Measurements from ENCODE around the gene GAB1.

The GAB1 gene

GRCh38 chr4:143369552-143369951, 32.9 kb downstream of the GAB1 start:
- Histone ChIP-seq H2AK5ac (ENCODE audit: low read length) (no peak overlapping the region), H4K5ac (ENCODE audit: low read length) (no peak overlapping the region), H3K23ac (ENCODE audit: low read length) (no peak overlapping the region), H3K4me3 (ENCODE audit: low read length) (no peak overlapping the region), H3K79me1 (ENCODE audit: low read length) (peaks cover under 1% of the 10 kb centered on the region), H3K4ac (ENCODE audit: low read depth, low read length) (no peak overlapping the region), H2BK120ac (ENCODE audit: low read depth, low read length) (no peak overlapping the region), H2BK15ac (replicated peaks; ENCODE audit: low read depth) (no peak overlapping the region), H4K8ac (ENCODE audit: low read depth, low read length) (no peak overlapping the region), H3K9ac (ENCODE audit: low read length) (no peak overlapping the region), H3K56ac (ENCODE audit: low read length) (no peak overlapping the region), H3K4me2 (ENCODE audit: low read length) (no peak overlapping the region), H3K18ac (ENCODE audit: low read length) (no peak overlapping the region), H3K27ac (ENCODE audit: low read depth, low read length) (no peak overlapping the region), H2BK5ac (ENCODE audit: low read length) (no peak overlapping the region), H3K27me3 (ENCODE audit: insufficient read depth, low read length, poor library complexity) (no peaks in the 10 kb centered on the region), H3K79me2 (ENCODE audit: control insufficient read depth, insufficient read depth, low read length) (no peaks in the 10 kb centered on the region), H3K4me1 (ENCODE audit: control insufficient read depth, low read depth, low read length) (no peaks in the 10 kb centered on the region), H3K36me3 (ENCODE audit: control insufficient read depth, insufficient read depth, low read length) (no peaks in the 10 kb centered on the region)
- no peak for DNase-seq
- WGBS (ENCODE audit: extremely low coverage, insufficient coverage, low lambda C conversion rate), result no CpG with 5 or more reads among the region's 3 CpGs

GRCh38 chr4:143372093-143372915, 35.6 kb downstream of the GAB1 start:
- H3K27me3 ChIP-seq (ENCODE audit: insufficient read depth, low read length, poor library complexity), result no peaks in the 10 kb centered on the region
- H2BK120ac ChIP-seq (ENCODE audit: low read depth, low read length), result no peak overlapping the region
- H3K36me3 ChIP-seq (ENCODE audit: control insufficient read depth, insufficient read depth, low read length), result no peaks in the 10 kb centered on the region
- H3K18ac ChIP-seq (ENCODE audit: low read length), result no peak overlapping the region
- H3K4me2 ChIP-seq (ENCODE audit: low read length), result no peak overlapping the region
- H3K56ac ChIP-seq (ENCODE audit: low read length), result no peak overlapping the region
- no peak overlapping the region for H3K27ac ChIP-seq (ENCODE audit: low read depth, low read length)
- no CpG with 5 or more reads among the region's 1 CpG for WGBS (ENCODE audit: extremely low coverage, insufficient coverage, low lambda C conversion rate)
- H2BK15ac ChIP-seq (replicated peaks; ENCODE audit: low read depth), result no peak overlapping the region
- H3K79me2 ChIP-seq (ENCODE audit: control insufficient read depth, insufficient read depth, low read length), result no peaks in the 10 kb centered on the region
- no peak overlapping the region for H4K5ac ChIP-seq (ENCODE audit: low read length)
- H3K4me1 ChIP-seq (ENCODE audit: control insufficient read depth, low read depth, low read length), result peaks cover 6% of the 10 kb centered on the region
- H3K79me1 ChIP-seq (ENCODE audit: low read length), result peaks cover 1% of the 10 kb centered on the region
- DNase-seq, result no peak
- H3K4ac ChIP-seq (ENCODE audit: low read depth, low read length), result no peak overlapping the region
- H3K9ac ChIP-seq (ENCODE audit: low read length), result no peak overlapping the region
- no peak overlapping the region for H3K4me3 ChIP-seq (ENCODE audit: low read length)
- H4K8ac ChIP-seq (ENCODE audit: low read depth, low read length), result no peak overlapping the region
- no peak overlapping the region for H2BK5ac ChIP-seq (ENCODE audit: low read length)
- H3K23ac ChIP-seq (ENCODE audit: low read length), result no peak overlapping the region
- H2AK5ac ChIP-seq (ENCODE audit: low read length), result no peak overlapping the region

DNA sequence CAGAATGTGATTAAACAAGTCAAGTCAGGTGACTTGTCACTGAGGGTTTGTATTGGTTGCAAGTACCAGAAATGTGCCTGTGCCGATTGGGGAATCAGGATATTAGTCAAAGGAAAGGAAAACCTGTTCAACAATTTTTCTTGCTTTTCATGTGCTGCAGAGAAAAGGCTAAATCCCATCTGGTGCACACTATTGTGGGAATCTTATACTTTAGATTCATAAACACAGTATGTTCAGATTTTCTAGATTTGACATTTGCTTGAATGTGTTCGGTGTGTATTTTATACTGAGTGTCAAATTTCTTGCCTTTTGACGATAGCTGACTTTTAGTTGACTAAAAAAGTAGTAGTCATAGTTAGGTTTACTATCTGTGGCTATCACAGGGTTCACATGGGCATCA, 37.6 kb downstream of the GAB1 start:
- Histone ChIP-seq H3K56ac (ENCODE audit: low read length) (no peak overlapping the region), H2BK5ac (ENCODE audit: low read length) (no peak overlapping the region), H4K5ac (ENCODE audit: low read length) (no peak overlapping the region), H3K27ac (ENCODE audit: low read depth, low read length) (no peak overlapping the region), H3K23ac (ENCODE audit: low read length) (no peak overlapping the region), H2BK120ac (ENCODE audit: low read depth, low read length) (no peak overlapping the region), H3K9ac (ENCODE audit: low read length) (no peak overlapping the region), H4K8ac (ENCODE audit: low read depth, low read length) (no peak overlapping the region), H3K18ac (ENCODE audit: low read length) (no peak overlapping the region), H3K27me3 (ENCODE audit: insufficient read depth, low read length, poor library complexity) (no peaks in the 10 kb centered on the region), H3K4me2 (ENCODE audit: low read length) (no peak overlapping the region), H3K4me1 (ENCODE audit: control insufficient read depth, low read depth, low read length) (peaks cover 6% of the 10 kb centered on the region), H3K4ac (ENCODE audit: low read depth, low read length) (no peak overlapping the region), H3K36me3 (ENCODE audit: control insufficient read depth, insufficient read depth, low read length) (no peaks in the 10 kb centered on the region), H3K79me1 (ENCODE audit: low read length) (peaks cover 1% of the 10 kb centered on the region), H3K79me2 (ENCODE audit: control insufficient read depth, insufficient read depth, low read length) (no peaks in the 10 kb centered on the region), H3K4me3 (ENCODE audit: low read length) (no peak overlapping the region), H2BK15ac (replicated peaks; ENCODE audit: low read depth) (no peak overlapping the region), H2AK5ac (ENCODE audit: low read length) (no peak overlapping the region)
- no peak for DNase-seq
- no CpG with 5 or more reads among the region's 3 CpGs for WGBS (ENCODE audit: extremely low coverage, insufficient coverage, low lambda C conversion rate)

DNA sequence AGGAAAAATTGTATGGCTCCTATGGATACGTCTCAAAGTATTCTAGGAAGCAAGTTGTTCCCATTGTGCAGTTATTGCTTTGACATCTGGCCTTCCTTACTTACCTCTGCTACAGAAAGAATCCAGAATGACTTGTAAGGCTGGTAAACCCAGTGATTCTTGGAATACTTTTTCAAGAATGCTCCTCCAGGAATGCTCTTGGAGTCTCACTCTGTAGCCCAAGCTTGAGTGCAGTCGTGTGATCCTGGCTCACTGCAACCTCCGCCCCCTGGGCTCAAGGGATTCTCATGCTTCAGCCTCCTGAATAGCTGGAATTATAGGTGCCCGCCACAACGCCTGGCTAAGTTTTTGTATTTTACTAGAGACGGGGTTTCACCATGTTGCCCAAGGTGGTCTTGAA, 38.1 kb downstream of the GAB1 start:
- no peak overlapping the region for H2BK5ac ChIP-seq (ENCODE audit: low read length)
- no peak overlapping the region for H4K5ac ChIP-seq (ENCODE audit: low read length)
- H2BK15ac ChIP-seq (replicated peaks; ENCODE audit: low read depth), result no peak overlapping the region
- H3K79me1 ChIP-seq (ENCODE audit: low read length), result peaks cover 1% of the 10 kb centered on the region
- no peak overlapping the region for H3K4me3 ChIP-seq (ENCODE audit: low read length)
- no peak overlapping the region for H3K9ac ChIP-seq (ENCODE audit: low read length)
- peaks cover 6% of the 10 kb centered on the region for H3K4me1 ChIP-seq (ENCODE audit: control insufficient read depth, low read depth, low read length)
- no peak overlapping the region for H2AK5ac ChIP-seq (ENCODE audit: low read length)
- no peak overlapping the region for H2BK120ac ChIP-seq (ENCODE audit: low read depth, low read length)
- no peak overlapping the region for H3K56ac ChIP-seq (ENCODE audit: low read length)
- no peak overlapping the region for H3K4me2 ChIP-seq (ENCODE audit: low read length)
- H3K4ac ChIP-seq (ENCODE audit: low read depth, low read length), result no peak overlapping the region
- H3K27ac ChIP-seq (ENCODE audit: low read depth, low read length), result no peak overlapping the region
- H3K18ac ChIP-seq (ENCODE audit: low read length), result no peak overlapping the region
- no peaks in the 10 kb centered on the region for H3K36me3 ChIP-seq (ENCODE audit: control insufficient read depth, insufficient read depth, low read length)
- no peak overlapping the region for H3K23ac ChIP-seq (ENCODE audit: low read length)
- no peaks in the 10 kb centered on the region for H3K27me3 ChIP-seq (ENCODE audit: insufficient read depth, low read length, poor library complexity)
- H4K8ac ChIP-seq (ENCODE audit: low read depth, low read length), result no peak overlapping the region
- no peak for DNase-seq
- no peaks in the 10 kb centered on the region for H3K79me2 ChIP-seq (ENCODE audit: control insufficient read depth, insufficient read depth, low read length)
- no CpG with 5 or more reads among the region's 6 CpGs for WGBS (ENCODE audit: extremely low coverage, insufficient coverage, low lambda C conversion rate)

DNA sequence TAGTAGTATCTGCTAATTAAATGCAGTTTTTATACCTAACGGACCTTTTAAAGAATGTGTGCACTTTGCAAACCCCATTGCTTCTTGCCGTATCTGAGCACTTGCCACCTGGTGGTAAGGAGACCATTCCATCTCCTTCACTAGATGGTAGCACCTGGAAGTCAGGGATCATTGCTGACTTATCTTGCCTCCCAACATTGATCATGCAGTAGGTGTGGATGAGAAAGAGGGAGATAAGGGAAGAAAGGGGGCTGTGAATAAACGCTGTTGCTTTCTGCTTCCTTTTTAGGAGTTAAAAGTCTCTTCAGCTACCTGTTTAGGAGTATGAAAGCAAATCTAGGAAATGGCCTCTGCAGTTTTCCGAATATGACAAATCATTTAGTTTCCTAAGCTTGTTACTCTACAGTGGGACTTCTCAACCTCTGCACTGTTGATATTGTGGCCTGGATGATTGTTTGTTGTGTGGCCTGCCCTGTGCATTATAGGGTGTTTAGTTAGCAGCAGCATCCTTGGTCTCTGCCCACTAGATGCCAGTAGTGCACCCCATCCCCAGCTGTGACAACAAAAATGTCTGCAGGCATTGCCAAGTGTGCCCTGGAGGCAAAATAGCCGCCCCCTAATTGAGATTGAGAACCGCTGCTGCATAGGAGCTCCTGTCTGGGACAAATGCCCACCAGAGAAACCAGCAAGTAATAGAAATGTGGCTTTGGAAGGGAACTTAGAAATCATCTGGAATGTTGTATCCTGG, 38.8 kb downstream of the GAB1 start:
- H2BK15ac ChIP-seq (replicated peaks; ENCODE audit: low read depth), result no peak overlapping the region
- no peak overlapping the region for H3K56ac ChIP-seq (ENCODE audit: low read length)
- H3K9ac ChIP-seq (ENCODE audit: low read length), result no peak overlapping the region
- WGBS (ENCODE audit: extremely low coverage, insufficient coverage, low lambda C conversion rate), result no CpG with 5 or more reads among the region's 6 CpGs
- H3K27ac ChIP-seq (ENCODE audit: low read depth, low read length), result no peak overlapping the region
- peak; percentile 67 for DNase-seq
- H2AK5ac ChIP-seq (ENCODE audit: low read length), result no peak overlapping the region
- peaks cover 6% of the 10 kb centered on the region for H3K4me1 ChIP-seq (ENCODE audit: control insufficient read depth, low read depth, low read length)
- H3K4me3 ChIP-seq (ENCODE audit: low read length), result no peak overlapping the region
- no peak overlapping the region for H4K5ac ChIP-seq (ENCODE audit: low read length)
- no peaks in the 10 kb centered on the region for H3K79me2 ChIP-seq (ENCODE audit: control insufficient read depth, insufficient read depth, low read length)
- no peak overlapping the region for H3K4ac ChIP-seq (ENCODE audit: low read depth, low read length)
- H3K79me1 ChIP-seq (ENCODE audit: low read length), result peaks cover 1% of the 10 kb centered on the region
- no peak overlapping the region for H3K18ac ChIP-seq (ENCODE audit: low read length)
- no peak overlapping the region for H2BK120ac ChIP-seq (ENCODE audit: low read depth, low read length)
- H3K4me2 ChIP-seq (ENCODE audit: low read length), result no peak overlapping the region
- H2BK5ac ChIP-seq (ENCODE audit: low read length), result no peak overlapping the region
- H3K27me3 ChIP-seq (ENCODE audit: insufficient read depth, low read length, poor library complexity), result no peaks in the 10 kb centered on the region
- H4K8ac ChIP-seq (ENCODE audit: low read depth, low read length), result no peak overlapping the region
- H3K36me3 ChIP-seq (ENCODE audit: control insufficient read depth, insufficient read depth, low read length), result no peaks in the 10 kb centered on the region
- H3K23ac ChIP-seq (ENCODE audit: low read length), result no peak overlapping the region

Data from mesendoderm (in vitro differentiated cells).